ENCODE data around the gene MAT1A. TPM values are rescaled to one million over a fixed set of nuclear protein-coding genes. Genes with fewer than 3 reads are reported as not detected.
A peak's percentile ranks its signal among the peaks of the same experiment; 100 is the strongest.

The MAT1A gene
- total and polyA plus RNA-seq, 2 experiments from 2014 or later, result 0.97 to 8.0 TPM

- Histone ChIP-seq H3K27me3 (ENCODE audit: insufficient read depth) (no peaks in the 10 kb centered on the region), H3K4me3 (no peak overlapping the region), H3K9me2 (ENCODE audit: insufficient read depth) (peaks cover 2% of the 10 kb centered on the region; the same call in 1 of the 2 replicates), H2AFZ (no peak overlapping the region), H3F3A (replicated peaks; ENCODE audit: low read depth) (no peaks in the 10 kb centered on the region), H3K4me1 (ENCODE audit: insufficient read depth) (peaks cover 8% of the 10 kb centered on the region), H3K79me2 (replicated peaks; ENCODE audit: insufficient read depth) (no peaks in the 10 kb centered on the region), H3K4me2 (no peak overlapping the region), H3K27ac (ENCODE audit: low read depth) (no peak overlapping the region), H3K36me3 (ENCODE audit: insufficient read depth) (no peaks in the 10 kb centered on the region), H4K20me1 (replicated peaks; ENCODE audit: insufficient read depth) (no peaks in the 10 kb centered on the region)
- H3K4me3 Mint-ChIP-seq, result no peak overlapping the region
- H3K27ac Mint-ChIP-seq, result no peak overlapping the region
- H3K36me3 Mint-ChIP-seq (ENCODE audit: low read depth), result no peaks in the 10 kb centered on the region
- no peak for ATAC-seq
- no peak for DNase-seq (ENCODE audit: low spot score)
- no peaks in the 10 kb centered on the region for H3K9me3 Mint-ChIP-seq
- TF ChIP-seq CTCF (conservative IDR thresholded peaks at IDR 0.05; ENCODE audit: low read depth in 2 of 2) (no peak), JUNB (IDR thresholded peaks at IDR 0.05; ENCODE audit: unreplicated experiment) (no peak), EZH2 (IDR thresholded peaks at IDR 0.05; ENCODE audit: low read depth, unreplicated experiment) (no peak), REST (IDR thresholded peaks at IDR 0.05; ENCODE audit: unreplicated experiment) (no peak), CREB1 (CRISPR knock-in tag; IDR thresholded peaks at IDR 0.05; ENCODE audit: low read depth) (no peak), ETS1 (IDR thresholded peaks at IDR 0.05) (no peak), NANOG (IDR thresholded peaks at IDR 0.05; ENCODE audit: borderline replicate concordance) (no peak), ZNF114 (CRISPR knock-in tag; IDR thresholded peaks at IDR 0.05) (no peak)
- H3K4me1 Mint-ChIP-seq, result peaks cover 4% of the 10 kb centered on the region; the same call in 2 of the 3 replicates
- H3K27me3 Mint-ChIP-seq (ENCODE audit: insufficient read depth, low read depth, poor library complexity), result no peaks in the 10 kb centered on the region
Observed at GRCh38 chr10:80324086-80324485, 34.6 kb upstream of the MAT1A start.

GRCh38 chr10:80323311-80323710 lies 33.9 kb upstream of the MAT1A start:
- no peaks in the 10 kb centered on the region; the same call in 1 of the 2 replicates for H3K9me2 ChIP-seq (ENCODE audit: insufficient read depth)
- TF ChIP-seq EZH2 (IDR thresholded peaks at IDR 0.05; ENCODE audit: low read depth, unreplicated experiment) (no peak), ZNF114 (CRISPR knock-in tag; IDR thresholded peaks at IDR 0.05) (no peak), STAT1 (IDR thresholded peaks at IDR 0.05; ENCODE audit: unreplicated experiment) (no peak), EZH2phosphoT487 (IDR thresholded peaks at IDR 0.05; ENCODE audit: unreplicated experiment) (no peak)
- DNase-seq (ENCODE audit: low spot score), result peak; percentile 22

More at GRCh38 chr10:80323311-80323710, 33.9 kb upstream of the MAT1A start:
- Histone ChIP-seq H3F3A (replicated peaks; ENCODE audit: low read depth) (no peaks in the 10 kb centered on the region), H3K27me3 (ENCODE audit: insufficient read depth) (no peaks in the 10 kb centered on the region), H3K27ac (ENCODE audit: low read depth) (no peak overlapping the region), H3K4me1 (ENCODE audit: insufficient read depth) (peaks cover 8% of the 10 kb centered on the region), H3K4me2 (no peak overlapping the region), H3K4me3 (no peak overlapping the region), H2AFZ (peak overlapping the region; percentile 94), H3K36me3 (ENCODE audit: insufficient read depth) (no peaks in the 10 kb centered on the region), H3K79me2 (replicated peaks; ENCODE audit: insufficient read depth) (no peaks in the 10 kb centered on the region), H4K20me1 (replicated peaks; ENCODE audit: insufficient read depth) (no peaks in the 10 kb centered on the region)
- H3K4me1 Mint-ChIP-seq, result peaks cover 4% of the 10 kb centered on the region; the same call in 2 of the 3 replicates
- no peaks in the 10 kb centered on the region for H3K27me3 Mint-ChIP-seq (ENCODE audit: insufficient read depth, low read depth, poor library complexity)
- peak; percentile 80 for ATAC-seq
- H3K36me3 Mint-ChIP-seq (ENCODE audit: low read depth), result no peaks in the 10 kb centered on the region
- no peak overlapping the region for H3K4me3 Mint-ChIP-seq
- no peaks in the 10 kb centered on the region for H3K9me3 Mint-ChIP-seq
- no peak overlapping the region for H3K27ac Mint-ChIP-seq
